ENCODE measurements around the gene TLL2. TPM values are rescaled to one million over a fixed set of nuclear protein-coding genes. Genes with fewer than 3 reads are reported as not detected.
"Not testable (repeated sequence)": the region's sequence is repeated elsewhere in the genome, so short reads cannot be mapped to it uniquely, and the experiment has no call there.

TLL2 gene
- 0.10 TPM in 1 of 2 replicates, not detected in the other for total RNA-seq

DNA sequence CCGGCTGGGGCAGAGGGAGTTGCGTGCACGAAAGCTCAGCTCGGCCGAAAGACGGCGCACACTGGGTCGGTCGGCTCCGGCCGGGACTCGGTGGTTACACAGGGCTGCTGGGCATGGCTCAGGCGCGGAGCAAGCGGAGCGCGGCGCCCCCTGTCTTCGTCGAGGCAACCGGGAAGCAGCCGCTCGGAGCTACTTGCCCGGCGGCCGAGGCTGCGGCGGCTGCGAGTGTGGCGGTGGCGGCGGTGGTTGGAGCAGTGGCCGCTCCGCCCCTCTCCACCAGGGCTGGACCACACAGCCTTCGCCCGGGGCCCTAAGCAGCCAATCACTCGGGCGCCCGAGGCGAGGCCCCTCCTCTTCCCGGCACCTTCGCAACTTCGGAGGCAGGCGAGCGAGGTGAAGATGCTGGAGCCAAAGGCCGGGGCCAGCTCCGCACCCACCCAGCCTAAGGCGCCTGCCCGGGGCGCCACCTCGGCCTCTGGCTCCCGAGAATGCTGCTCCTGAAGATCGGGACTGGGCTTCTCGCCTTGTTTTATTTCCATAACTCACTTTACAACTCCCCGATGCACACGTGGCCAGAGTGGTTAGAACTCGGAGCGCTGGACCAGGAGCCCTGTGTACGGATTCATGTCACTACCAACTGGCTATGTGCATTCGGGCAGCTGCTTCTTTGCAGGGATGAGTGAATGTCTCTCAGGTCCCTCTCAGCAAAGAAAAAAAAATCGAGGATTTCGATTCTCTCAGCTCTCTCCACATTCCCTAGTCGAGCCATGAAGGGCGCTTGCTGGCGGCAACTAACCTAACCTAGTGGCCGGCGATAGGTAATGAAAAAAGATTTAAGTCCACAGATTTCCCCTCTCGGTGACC, at the start of gene TLL2:
Gene TLL2, minus strand, starts transcription at position 229 of the 864 bp plus-strand sequence. CDS start 241 bp downstream, outside the sequence.
- intact Hi-C loops (cut with micrococcal nuclease) = loop anchor here (1.0 kb wide), 3 partner anchors 73 to 316 kb away; partner anchors contain the start of gene TM9SF3

DNA sequence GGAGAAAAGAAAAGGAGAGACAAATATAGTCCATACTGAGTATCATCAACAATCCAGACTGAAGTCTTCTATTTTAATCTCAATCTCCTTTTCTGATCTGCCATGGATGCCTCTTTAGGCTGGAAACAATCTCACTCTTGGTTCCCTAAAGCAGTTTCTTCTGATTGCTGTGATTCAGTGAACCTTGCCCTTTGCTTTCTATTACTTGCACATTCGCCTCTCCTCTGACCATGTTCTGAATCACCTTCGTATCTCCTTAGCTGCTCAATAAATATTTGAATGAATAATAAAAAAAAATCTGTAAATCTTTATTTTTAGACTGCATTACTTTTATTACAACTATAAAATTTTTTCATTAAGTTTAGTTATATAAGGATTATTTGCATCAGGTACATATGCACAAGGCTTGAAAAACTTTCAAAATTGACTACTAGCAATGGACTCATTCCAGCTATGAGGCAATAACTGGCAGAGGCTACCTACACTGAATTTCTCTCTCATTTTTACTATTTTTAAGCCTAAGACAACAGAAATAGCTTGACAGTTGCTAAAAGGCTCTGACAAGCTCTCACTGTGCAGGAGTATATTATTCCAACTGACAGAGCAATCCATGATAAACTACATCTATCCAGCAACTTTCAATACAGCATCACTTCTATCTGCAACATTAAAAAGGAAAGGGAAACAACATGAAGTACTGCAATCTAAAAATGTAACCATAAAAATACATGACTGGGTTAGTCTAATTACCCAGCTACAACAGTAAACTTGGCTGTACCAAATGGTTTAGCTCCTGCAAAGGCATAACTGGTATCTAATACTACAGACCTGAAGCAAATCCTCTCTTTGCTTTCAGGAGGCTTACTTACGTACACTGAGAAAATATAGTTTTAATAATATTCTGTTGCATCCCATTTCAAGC, 47.5 kb upstream of the TLL2 start:
- intact Hi-C loops (cut with micrococcal nuclease) = no loop called here

DNA sequence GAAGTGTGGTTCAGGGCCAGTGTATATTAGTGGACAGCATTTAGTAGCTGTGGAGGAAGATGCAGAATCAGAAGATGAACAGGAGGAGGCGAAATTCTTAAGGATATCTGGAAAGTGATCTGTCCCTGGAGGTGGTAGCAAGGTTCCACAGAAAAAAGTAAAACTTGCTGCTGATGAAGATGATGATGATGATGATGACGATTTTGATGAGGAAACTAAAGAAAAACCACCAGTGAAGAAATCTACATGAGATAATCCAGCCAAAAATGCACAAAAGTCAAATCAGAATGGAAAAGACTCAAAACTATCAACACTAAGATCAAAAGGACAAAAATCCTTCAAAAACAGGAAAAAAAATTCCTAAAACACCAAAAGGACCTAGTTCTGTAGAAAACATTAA, 46.8 kb upstream of the TLL2 start:
- intact Hi-C loops (cut with micrococcal nuclease) = no loop called here

DNA sequence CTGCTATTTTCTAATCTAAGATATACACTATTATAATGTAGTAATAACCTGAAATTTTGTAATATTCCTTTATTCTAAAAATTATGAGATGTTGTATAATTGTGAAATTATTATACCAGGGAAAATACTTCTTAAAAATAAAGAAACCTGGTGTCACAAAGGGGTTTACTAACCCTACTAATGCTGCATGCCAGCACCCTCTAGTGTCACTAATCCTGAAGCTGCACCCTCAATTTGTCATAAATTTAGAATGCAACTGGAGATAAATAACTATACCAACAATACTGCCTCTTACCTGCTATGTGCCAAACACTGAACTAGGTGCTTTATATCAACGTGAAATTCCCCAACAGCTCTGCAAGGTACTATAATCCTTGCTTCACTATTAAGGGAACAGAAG, 42.3 kb upstream of the TLL2 start:
- intact Hi-C loops (cut with micrococcal nuclease) = loop anchor here (1.0 kb wide), 1 partner anchor 181 kb away; no protein-coding TSS in a partner anchor

DNA sequence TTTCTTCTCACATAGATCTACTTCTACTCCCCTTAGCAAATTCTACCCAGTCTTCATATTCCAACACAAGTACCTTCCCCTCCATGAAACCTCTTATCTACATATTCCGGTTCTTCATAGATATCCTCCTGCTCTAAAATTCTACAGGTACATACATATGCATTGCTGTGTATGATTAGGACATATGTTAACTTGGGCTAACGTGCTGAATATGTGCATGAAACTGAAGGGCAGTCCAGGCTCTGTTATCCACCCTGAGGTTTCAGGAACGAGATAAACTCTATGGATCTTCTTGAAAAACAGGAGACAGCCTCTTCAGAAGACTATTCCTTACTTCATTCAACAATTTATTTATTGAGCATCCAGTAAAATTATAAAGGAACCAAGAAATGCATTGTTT, 41.6 kb upstream of the TLL2 start:
- intact Hi-C loops (cut with micrococcal nuclease) = no loop called here

DNA sequence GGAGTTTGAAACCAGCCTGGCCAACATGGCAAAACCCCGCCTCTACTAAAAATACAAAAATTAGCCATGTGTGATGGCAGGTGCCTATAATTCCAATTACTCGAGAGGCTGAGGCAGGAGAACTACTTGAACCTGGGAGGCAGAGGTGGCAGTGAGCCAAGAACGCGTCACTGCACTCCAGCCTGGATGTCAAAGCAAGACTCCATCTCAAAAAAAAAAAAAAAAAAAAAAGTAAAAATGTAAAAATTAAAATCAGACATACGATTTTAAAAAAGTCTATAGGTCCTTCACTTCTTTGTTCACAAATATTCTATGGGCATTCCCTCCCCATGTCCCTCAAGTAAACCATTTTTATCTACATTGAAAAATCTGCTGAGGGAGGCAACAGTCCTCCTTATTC, 34.9 kb upstream of the TLL2 start:
- intact Hi-C loops (cut with micrococcal nuclease) = no loop called here

DNA sequence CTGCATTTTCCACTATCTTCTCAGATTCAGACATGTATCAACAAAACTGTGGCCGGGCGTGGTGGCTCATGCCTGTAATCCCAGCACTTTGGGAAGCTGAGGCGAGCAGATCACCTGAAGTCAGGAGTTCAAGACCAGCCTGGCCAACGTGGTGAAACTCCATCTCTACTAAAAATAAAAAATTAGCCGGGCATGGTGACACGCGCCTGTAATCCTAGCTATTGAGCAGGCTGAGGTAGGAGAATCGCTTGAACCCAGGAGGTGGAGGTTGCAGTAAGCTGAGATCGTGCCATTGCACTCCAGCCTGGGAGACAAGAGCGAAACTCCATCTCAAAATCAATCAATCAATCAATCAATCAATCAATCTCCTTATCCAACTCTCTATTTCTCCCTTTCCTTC, 31.8 kb upstream of the TLL2 start:
- intact Hi-C loops (cut with micrococcal nuclease) = not testable (repeated sequence)

DNA sequence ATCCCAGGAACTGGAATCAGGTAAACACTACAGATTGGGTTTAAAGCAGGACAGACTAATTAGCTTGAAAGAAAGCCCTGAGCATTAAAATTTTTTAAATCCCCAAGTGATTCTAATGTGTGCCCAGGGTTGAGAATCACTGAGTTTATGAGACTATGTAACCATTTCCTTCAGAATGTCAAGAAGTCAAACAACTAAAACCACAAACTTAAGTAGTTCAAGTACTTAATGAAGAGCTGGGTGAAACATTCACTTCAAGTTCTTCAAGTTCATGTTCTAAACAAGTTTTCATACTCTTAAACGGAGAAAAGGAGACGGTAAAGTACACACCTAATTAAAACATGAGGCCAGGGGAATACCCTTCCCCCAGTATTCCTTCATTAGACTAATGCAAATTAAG, 28.2 kb upstream of the TLL2 start:
- intact Hi-C loops (cut with micrococcal nuclease) = no loop called here

DNA sequence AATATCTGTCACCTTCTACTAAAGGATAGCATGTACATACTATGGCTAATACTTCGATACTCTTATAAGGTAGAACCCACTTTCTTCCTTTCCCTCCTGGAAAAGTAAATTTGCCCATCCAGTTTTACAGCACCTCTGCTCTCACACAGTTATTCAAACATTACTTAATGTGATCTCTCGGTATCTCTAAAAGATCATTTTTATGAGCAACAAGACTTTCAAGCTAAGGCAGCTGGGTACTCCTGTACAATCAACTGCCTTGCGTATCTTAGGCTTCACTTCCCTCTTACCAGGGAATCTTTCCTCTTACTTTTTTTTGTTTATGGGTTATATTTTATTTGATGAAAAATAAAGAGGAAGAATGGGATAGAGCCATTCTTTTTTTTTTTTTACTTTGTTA, 26.5 kb upstream of the TLL2 start:
- intact Hi-C loops (cut with micrococcal nuclease) = no loop called here

DNA sequence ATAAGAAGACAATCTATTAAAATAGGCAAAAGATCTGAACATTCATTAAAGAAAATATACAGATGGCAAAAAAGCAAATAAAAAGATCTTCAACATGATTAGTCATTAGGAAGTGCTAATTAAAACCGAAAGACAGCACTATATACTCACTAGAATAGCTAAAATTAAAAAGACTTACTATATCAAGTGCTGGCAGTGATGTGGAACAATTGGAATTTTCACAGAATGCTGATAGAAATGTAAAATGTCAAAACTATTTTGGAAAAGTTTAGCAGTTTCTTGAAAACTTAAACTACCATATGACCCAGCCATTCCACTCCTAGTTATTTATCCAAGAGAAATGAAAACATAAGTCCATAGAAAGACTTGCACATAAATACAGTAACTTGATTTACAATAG, 25.0 kb upstream of the TLL2 start:
- intact Hi-C loops (cut with micrococcal nuclease) = no loop called here

DNA sequence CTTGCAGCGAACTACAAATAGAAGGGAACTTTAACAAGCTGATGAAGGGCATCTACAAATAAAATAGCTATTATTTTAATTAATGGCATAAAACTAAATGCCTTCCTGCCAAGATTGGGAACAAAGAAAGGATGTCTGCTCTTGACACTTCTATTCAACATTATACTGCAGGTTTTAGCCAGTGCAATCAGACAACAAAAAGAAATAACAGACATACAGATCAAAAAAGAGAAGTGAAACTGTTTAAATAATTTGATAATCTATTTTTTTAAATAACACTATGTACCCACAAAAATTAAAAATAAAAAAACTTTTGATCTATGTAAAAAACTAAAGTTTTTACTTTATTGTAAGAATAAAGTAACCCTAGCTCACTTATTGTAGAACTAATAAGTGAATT, 22.4 kb upstream of the TLL2 start:
- intact Hi-C loops (cut with micrococcal nuclease) = no loop called here

DNA sequence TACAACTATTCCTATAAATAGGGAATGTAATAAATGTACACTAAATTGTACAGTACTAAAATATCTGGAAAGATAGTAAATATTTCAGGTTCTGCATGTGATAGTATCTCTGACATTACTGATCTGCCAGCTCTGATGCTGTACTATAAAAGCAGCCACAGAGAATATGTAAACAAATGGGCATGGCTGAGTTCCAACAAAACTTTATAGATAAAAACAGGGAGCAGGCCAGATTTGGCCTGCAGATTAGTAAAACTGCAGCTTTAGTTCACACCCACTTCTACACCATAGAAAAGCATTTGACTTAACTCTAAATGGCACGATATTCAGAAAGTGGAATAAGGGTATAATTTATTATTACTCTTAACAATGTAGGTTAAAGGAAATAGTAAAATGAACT, 18.8 kb upstream of the TLL2 start:
- intact Hi-C loops (cut with micrococcal nuclease) = no loop called here

DNA sequence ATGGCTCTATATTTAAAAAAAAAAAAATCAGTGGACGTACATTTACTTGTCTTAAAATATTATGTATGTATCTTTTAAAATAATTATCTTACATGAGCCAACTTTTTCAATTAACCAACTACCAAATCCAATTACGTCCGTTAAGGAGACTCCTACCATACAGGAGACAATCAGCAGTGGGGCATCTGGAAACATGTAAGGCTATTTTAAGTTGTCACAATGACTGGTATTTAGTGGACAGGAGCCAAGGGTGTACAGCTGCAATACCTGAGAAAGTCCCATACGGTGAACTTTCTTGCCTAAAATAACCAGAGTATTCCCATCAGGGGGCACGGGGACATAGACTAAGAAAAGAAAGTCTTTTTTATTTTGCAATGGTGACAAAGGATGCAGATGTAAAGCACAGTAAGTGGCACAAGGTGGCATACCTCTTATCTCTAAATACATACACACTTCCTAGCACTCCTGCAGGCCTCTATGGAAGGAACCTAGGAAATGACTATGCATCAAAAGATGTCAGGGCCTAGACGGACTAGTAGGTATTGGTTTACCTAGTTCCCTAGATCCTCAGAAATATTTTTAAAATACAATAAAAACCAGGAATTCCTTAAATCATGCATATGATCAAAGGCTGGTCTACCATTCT, 16.0 kb upstream of the TLL2 start:
- intact Hi-C loops (cut with micrococcal nuclease) = no loop called here

DNA sequence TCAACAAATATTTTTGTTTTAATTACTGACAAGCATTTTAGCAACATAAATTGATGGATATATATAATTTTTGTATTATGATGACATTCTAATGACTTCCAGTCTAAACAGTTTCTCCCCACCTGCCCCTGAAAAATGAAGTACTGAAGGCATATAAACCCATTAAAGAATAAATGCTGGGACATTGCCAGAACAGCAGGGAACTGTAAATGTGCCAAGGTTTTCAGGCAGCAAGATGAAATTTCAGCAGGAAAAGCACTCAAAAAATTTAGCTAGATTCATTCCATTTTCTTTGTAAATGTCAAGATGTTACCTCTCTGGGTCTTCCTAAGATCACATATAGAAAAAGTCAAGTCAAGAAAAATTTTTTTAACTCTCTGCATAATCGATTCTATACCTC, 11.0 kb upstream of the TLL2 start:
- intact Hi-C loops (cut with micrococcal nuclease) = no loop called here

DNA sequence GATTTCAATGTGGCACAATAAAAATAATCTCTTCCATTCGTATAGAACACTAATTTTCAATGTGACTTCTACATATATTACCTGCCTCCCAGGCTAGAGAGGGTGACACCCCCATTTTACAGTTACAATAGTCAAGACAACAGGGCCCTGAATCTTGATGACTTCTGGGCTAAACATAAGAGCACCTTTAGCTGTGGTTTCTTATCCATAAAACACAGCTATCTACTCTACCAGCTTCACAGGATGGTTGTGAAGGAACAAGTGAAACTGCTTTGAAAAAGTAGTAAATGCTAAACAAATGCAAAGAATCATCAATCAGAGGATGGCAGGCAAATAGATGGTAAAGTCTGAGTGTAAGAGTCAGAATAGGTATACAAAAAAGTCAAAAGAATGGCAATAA, 3.6 kb upstream of the TLL2 start:
- intact Hi-C loops (cut with micrococcal nuclease) = no loop called here

DNA sequence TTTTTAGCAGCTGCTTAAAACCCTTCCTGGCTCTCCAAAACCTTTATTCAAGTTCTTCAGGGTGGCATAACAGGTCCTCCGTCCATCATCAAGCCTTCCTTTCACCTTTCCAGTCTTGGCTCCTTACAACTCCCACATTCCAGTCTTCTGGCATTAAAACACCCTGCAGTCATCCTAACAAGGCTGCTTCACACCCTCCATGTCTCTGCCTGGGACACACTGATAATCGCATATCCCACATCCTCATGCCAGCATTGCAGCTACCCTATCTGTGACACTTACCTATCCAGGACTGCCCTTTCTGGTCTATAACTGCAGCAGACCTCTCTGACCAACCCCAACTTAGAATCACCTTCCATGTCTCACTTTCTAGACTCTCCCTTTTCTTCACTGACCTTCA, 2.6 kb upstream of the TLL2 start:
- intact Hi-C loops (cut with micrococcal nuclease) = no loop called here

DNA sequence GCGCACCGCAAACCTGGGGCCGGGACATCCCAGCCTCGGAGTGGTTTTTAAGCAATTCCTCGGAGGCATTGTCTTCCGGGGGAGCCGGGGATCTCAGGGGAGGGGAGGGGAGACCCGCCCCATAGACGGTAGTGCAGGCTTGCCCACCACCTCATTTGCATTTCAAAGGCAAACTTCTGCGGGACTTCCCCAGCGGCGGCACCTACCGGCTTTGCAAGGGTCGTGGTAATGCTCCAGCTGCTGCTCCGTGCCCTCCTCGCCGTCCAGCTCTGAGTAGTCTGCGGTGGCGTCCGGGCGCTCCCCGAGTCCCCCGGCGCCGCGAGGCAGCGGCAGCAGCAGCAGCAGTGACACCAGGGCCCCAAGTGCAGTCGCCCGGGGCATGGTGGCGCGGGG, 425 bp downstream of the TLL2 start:
- intact Hi-C loops (cut with micrococcal nuclease) = loop anchor here (1.0 kb wide), 2 partner anchors 74 to 317 kb away; partner anchors contain the start of gene TM9SF3

DNA sequence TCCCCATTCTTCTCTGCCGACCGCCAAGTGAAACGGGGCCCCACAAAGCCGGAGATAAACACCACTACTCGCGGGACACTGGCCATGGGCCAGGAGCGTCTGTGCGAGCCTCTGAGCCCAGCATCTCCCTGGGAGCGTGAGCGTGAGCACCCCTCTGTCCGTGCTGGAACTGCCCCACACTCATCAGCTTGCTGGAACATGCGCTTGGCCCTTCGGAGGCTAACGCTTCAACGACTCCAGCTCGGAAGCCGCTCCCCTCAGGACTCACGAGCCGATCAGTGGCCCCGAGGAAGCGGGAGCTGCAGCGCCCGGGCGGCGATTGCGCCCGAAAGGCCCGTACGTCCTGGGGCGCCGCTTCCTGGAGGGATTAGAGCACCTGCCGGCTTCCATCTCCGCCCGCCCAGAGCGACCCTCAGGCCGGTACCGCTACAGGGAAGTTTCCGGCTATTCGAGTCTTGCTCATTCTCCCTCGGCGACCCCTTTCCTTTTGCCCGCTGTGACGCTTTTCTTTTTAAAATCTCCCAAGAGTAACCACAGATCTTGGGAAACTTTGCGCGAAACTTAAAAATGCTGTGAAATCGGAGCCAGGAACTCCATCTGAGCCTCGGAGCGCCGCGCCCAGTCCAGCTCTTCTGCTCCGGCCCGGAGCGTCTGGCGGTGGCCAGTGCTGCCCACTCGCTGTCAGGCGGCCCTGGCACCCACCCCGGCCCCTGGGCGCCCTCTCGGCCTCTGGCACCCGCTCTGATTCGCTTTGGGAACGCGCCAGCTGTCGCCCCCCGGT, 1.0 kb downstream of the TLL2 start:
- intact Hi-C loops (cut with micrococcal nuclease) = loop anchor here (1.0 kb wide), 2 partner anchors 75 to 318 kb away; partner anchors contain the start of gene TM9SF3

DNA sequence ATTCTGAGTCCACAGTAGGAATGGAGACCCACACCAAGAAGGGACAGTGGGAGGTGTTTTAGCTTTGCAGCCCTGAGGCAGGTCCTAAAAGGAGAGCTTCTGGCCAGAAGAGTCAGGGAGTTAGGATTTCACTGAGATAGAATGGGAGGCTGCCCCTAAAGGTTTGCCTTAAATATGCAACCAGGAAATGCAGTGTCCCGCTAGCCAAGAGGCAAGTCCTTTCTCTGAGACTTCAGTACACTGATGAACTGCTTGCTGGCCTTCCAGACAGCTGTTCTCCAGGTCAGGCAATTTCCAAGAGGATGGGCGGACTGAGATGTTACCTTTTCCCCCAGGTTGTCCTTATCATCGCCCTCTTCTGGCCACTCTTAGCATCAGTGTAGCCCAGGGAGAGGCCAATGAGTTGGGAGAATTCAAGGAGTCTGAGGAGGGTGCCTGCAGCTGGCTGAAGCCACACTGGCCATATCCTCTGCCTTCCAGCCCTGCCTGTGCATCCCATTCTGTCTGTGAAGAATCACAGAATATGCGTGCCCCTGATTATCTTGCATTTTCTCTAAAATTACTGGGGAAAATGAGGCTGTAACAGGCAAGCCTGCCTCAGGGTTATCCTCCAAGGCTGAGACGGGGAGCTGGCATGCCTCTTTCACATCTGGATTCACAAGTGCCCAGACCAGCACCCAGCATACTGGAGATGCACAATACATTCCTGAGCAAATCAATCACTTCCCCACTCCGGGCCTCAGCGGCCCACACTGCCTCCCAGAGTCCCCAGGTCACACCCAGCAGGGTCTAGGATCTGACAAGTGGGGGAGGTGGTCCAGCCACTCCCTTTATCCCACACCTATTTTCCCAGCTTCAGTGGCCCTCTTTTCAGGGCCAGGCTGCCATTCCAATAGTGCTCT, 2.4 kb downstream of the TLL2 start:
- intact Hi-C loops (cut with micrococcal nuclease) = loop anchor here (1.0 kb wide), 1 partner anchor 115 kb away; no protein-coding TSS in a partner anchor

All from T-helper 1 cell treated with Interleukin-12 subunit alpha and Interleukin-12 subunit beta and Interleukin-4 antibody, amounts not matched to agents 30 ng/mL and 1 ng/mL, for 36 hours (primary cell).